Ovary (tissue), 9 donors: Measurements from ENCODE around the gene MBD1. TPM values are rescaled to one million over a fixed set of nuclear protein-coding genes. Genes with fewer than 3 reads are reported as not detected.
"Not testable (repeated sequence)": the region's sequence is repeated elsewhere in the genome, so short reads cannot be mapped to it uniquely, and the experiment has no call there.

Experiments used
- DNase-seq, 5 donors: peaks; one replicate each; pipeline ENCODE4 v3.0.0-alpha.2; 2019 to 2020
- H3K27ac ChIP-seq, 2 donors: fragments of 200-600 bp; one replicate each; pipeline versions ENCODE4 v1.5.1 to v1.8.0; 2019 to 2022
- H3K27me3 ChIP-seq: fragments of 200-600 bp; one replicate; pipeline ENCODE4 v1.8.0; 2022
- H3K36me3 ChIP-seq: fragments of 200-600 bp; sonication (generic); one replicate; pipeline ENCODE4 v1.5.1; 2019
- H3K4me1 ChIP-seq: one replicate; pipeline ENCODE4 v1.8.1; 2013; ENCODE audit warnings: mild to moderate bottlenecking, moderate library complexity; ENCODE audit not compliant: insufficient read depth
- H3K4me3 ChIP-seq: fragments of 200-600 bp; sonication (generic); one replicate; pipeline ENCODE4 v1.5.1; 2017
- H3K9me3 ChIP-seq, 2 donors: fragments of 200-600 bp in 1 of 2; sonication (generic) in 1 of 2; one replicate each; pipeline versions ENCODE4 v1.5.1 to v1.8.1; 2013 to 2019; ENCODE audit warnings: mild to moderate bottlenecking in 1 of 2, moderate library complexity in 1 of 2
- EP300 ChIP-seq: sonication (generic); formaldehyde crosslinking; IDR thresholded peaks from one replicate; pipeline ENCODE4 v1.6.1; 2017; ENCODE audit warnings: antibody characterized with exemption
- POLR2A ChIP-seq: fragments of 450-650 bp; IDR thresholded peaks from one replicate; pipeline ENCODE4 v1.6.1; 2017; ENCODE audit warnings: antibody characterized with exemption, mild to moderate bottlenecking, moderate library complexity
- WGBS, 3 donors: extraction: QIAGEN DNeasy Blood & Tissue Kit in 1 of 3; methylation state at CpG; one replicate each; pipeline versions ENCODE4 v1.1.5 to v1.1.7; 2013 to 2017; 5-methylcytosine and 5-hydroxymethylcytosine counted together
- intact Hi-C, 4 donors: fragments of 100-400 bp; cut with DNase I; formaldehyde crosslinking; loops; one replicate each; pipeline versions ENCODE4 v1.11.0 to v1.15.1; 2022 to 2023
- polyA plus RNA-seq, 2 donors: library from polyadenylated mRNA; stranded (reverse); fragments of 200-250 nt in 1 of 2; fragments of 350-450 nt in 1 of 2; fragmentation: Illumina TruSeq in 1 of 2; extraction: RNeasy Lipid Tissue Mini Kit (QIAGEN cat#74804) in 1 of 2; gene quantifications; one replicate each; pipeline ENCODE4 v1.2.3, GENCODE V29; 2013 to 2014
- small RNA-seq: library from RNA; depleted of rRNA; stranded (forward); fragments of <200 nt; gene quantifications from one replicate; pipeline ENCODE3, GENCODE V24; 2016
- total RNA-seq, 7 donors: library from RNA; depleted of rRNA in 2 of 7; stranded (reverse); fragments of >200 nt in 2 of 7; fragmentation: NEBNext Ultra II Directional in 3 of 7; extraction: Animal tissue kit (Norgen Biotek cat#: 25700) in 3 of 7; gene quantifications; one replicate each; pipeline versions ENCODE4 v1.1.0 to v1.2.4, GENCODE V29; 2016 to 2023
- TF ChIP-seq, protein P1 (sequence below), 3 donors: fragments of 450-650 bp in 2 of 3; fragments of 200-600 bp in 1 of 3; IDR thresholded peaks; one replicate each; pipeline versions ENCODE4 v1.5.1 to v1.8.0; 2016 to 2022; ENCODE audit warnings: antibody characterized with exemption in 3 of 3, mild to moderate bottlenecking in 1 of 3
- donor health status: DM: no; HTN: no; CAD: no; lungs with moderate emphysema.
- donor health status: DM: no; HTN: no; CAD: no.
- donor health status: Bipolar disorder and iron deficiency.
- donor health status: DM: yes; HTN: yes; CAD: no.
- donor health status: DM: no; HTN: no; CAD: no.
- donor health status: DM: yes; HTN: yes; CAD: no.

MBD1 gene
- total and polyA plus RNA-seq, 9 donors, result 30.1 to 78.5 (median 61.1) TPM

DNA sequence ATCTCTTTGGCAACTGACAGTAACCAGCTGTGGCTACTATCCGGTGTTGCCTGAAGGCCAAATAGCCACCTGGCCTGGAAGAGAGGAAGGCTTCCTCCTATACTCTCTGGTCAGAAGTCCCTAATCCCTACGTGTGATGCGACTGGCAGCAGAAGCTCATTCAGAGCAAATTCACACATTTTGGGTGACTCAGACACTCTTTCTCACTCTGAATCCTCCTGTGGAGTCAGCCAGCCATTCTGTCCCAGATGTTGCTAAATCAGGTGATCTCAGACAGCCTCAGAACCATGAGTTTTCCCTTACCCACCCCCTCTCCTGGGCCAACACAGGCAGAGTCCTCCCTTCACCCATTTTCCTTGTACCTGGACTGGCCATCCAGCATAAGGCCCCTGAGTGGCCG lies 49.7 kb downstream of the MBD1 start:
- H3K27ac ChIP-seq, result no peak overlapping the region
- TF ChIP-seq EP300 (no peak), POLR2A (no peak)
- TF ChIP-seq, protein P1, sequence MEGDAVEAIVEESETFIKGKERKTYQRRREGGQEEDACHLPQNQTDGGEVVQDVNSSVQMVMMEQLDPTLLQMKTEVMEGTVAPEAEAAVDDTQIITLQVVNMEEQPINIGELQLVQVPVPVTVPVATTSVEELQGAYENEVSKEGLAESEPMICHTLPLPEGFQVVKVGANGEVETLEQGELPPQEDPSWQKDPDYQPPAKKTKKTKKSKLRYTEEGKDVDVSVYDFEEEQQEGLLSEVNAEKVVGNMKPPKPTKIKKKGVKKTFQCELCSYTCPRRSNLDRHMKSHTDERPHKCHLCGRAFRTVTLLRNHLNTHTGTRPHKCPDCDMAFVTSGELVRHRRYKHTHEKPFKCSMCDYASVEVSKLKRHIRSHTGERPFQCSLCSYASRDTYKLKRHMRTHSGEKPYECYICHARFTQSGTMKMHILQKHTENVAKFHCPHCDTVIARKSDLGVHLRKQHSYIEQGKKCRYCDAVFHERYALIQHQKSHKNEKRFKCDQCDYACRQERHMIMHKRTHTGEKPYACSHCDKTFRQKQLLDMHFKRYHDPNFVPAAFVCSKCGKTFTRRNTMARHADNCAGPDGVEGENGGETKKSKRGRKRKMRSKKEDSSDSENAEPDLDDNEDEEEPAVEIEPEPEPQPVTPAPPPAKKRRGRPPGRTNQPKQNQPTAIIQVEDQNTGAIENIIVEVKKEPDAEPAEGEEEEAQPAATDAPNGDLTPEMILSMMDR (IDR thresholded peaks at IDR 0.05), result no peak
- DNase-seq, result no peak
- H3K27me3 ChIP-seq, result no peaks in the 10 kb centered on the region
- no peaks in the 10 kb centered on the region for H3K36me3 ChIP-seq
- intact Hi-C loops, result no loop called here
- WGBS, 3 donors, result 67 to 74% (median 71%) methylated on average over 4 of the region's 4 CpGs
- no peaks in the 10 kb centered on the region for H3K9me3 ChIP-seq
- H3K4me3 ChIP-seq, result no peak overlapping the region
- H3K4me1 ChIP-seq, result no peaks in the 10 kb centered on the region

DNA sequence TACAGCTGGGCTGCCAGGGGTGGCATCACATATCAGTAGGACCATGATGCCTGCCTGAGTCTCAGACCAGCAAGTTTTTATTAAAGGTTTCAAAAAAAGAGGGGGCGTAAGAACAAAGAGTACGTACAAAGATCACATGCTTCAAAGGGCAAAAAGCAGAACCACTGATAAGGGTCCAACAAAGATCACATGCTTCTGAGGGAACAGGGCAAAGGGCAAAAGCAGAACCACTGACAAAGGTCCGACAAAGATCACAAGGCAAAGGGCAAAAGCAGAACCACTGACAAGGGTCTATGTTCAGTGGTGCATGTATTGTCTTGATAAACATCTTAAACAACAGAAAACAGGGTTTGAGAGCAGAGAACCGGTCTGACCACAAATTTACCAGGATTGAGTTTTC lies 61.1 kb downstream of the MBD1 start:
- H3K9me3 ChIP-seq, H3K4me1 ChIP-seq, intact Hi-C loops, H3K27ac ChIP-seq, H3K27me3 ChIP-seq, H3K4me3 ChIP-seq, DNase-seq, H3K36me3 ChIP-seq: not testable (repeated sequence)
- WGBS, 3 donors, result 71 to 92% (median 72%) methylated on average over 4 of the region's 4 CpGs

Small RNA genes lying within 50 kb of the gene (small RNA-seq; reads per million reads assigned to genes)
- gene RNA5SP458, result 0.25 reads per million

Other genes starting within 250 kb of the MBD1 start
- 10 to 100 TPM in 1 of 7 donors, 1 to 10 TPM in 4, under 1 TPM in 2; 0.25 to 25.5 (median 1.5) TPM for gene MYO5B, start 86.4 kb downstream of the MBD1 start, total RNA-seq
- 1 to 10 TPM; 1.2 to 3.4 TPM for gene MYO5B, start 86.4 kb downstream of the MBD1 start, polyA plus RNA-seq
- 1 to 10 TPM in 1 of 7 donors, under 1 TPM in 6; 0.40 to 9.9 (median 0.61) TPM for gene CFAP53, start 15.0 kb downstream of the MBD1 start, total RNA-seq
- gene CFAP53, start 15.0 kb downstream of the MBD1 start, polyA plus RNA-seq, result 1 to 10 TPM in 1 of 2 donors, under 1 TPM in 1; 0.41 to 1.2 TPM
- gene CXXC1, start 6.2 kb upstream of the MBD1 start, total RNA-seq, result 10 to 100 TPM; 39.1 to 77.9 (median 70.7) TPM
- gene CXXC1, start 6.2 kb upstream of the MBD1 start, polyA plus RNA-seq, result 10 to 100 TPM; 52.0 to 67.8 TPM
- gene SKA1, start 93.5 kb upstream of the MBD1 start, total RNA-seq, result 1 to 10 TPM in 1 of 7 donors, under 1 TPM in 3, not detected in 3; 0.11 to 1.0 (median 0.60) TPM
- 1 to 10 TPM in 1 of 2 donors, under 1 TPM in 1; 0.10 to 3.3 TPM for gene SKA1, start 93.5 kb upstream of the MBD1 start, polyA plus RNA-seq